HFF-Myc (cell line): Measurements from ENCODE around the gene SDR9C7.

Experiments used
- DNase-seq: peaks from one replicate; pipeline ENCODE4 v3.0.0-alpha.2; 2011; ENCODE audit warnings: low read depth; ENCODE audit errors: extremely low read depth
- H3K4me3 ChIP-seq: replicated peaks from 2 replicates; pipeline ENCODE4 v1.5.1; 2011; ENCODE audit warnings: low read depth, mild to moderate bottlenecking, control low read depth, low read length
- CTCF ChIP-seq: IDR thresholded peaks from 2 replicates; pipeline ENCODE4 v1.5.1; 2012; ENCODE audit warnings: mild to moderate bottlenecking, low read depth, low read length, control low read depth; ENCODE audit errors: missing control alignments

Gene SDR9C7

GRCh38 chr12:56932867-56933266 lies 1.3 kb downstream of the SDR9C7 start:
- no peak for DNase-seq
- H3K4me3 ChIP-seq, result no peak overlapping the region
- no peak for TF ChIP-seq CTCF

DNA sequence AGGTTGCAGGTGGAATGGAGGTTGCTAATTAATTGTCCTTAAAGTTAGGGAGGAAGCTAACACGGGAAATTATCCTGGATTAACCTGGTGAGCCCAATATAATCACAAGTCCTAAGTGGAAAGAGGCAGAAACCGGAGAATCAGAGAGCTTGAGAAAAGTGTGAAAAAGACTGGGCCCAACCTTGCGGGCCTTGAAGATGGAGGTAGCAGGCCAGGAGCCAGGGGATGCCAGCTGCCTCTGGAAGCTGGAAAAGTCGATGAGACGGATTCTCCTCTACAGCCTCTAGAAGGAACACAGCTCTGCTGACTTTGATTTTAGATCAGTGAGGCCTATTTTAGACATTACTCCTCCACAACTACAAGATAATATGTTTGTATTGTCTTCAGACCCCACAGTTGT lies 2.1 kb downstream of the SDR9C7 start:
- no peak for TF ChIP-seq CTCF
- DNase-seq, result no peak
- no peak overlapping the region for H3K4me3 ChIP-seq

GRCh38 chr12:56931474-56931978 lies 2.7 kb downstream of the SDR9C7 start:
- no peak overlapping the region for H3K4me3 ChIP-seq
- peak; percentile 33 for DNase-seq
- TF ChIP-seq CTCF, result no peak

GRCh38 chr12:56930241-56930640 lies 4.0 kb downstream of the SDR9C7 start:
- no peak for TF ChIP-seq CTCF

GRCh38 chr12:56929780-56930179 lies 4.4 kb downstream of the SDR9C7 start:
- no peak for DNase-seq
- TF ChIP-seq CTCF, result no peak
- H3K4me3 ChIP-seq, result no peak overlapping the region

More at GRCh38 chr12:56930241-56930640, 4.0 kb downstream of the SDR9C7 start:
- no peak overlapping the region for H3K4me3 ChIP-seq
- no peak for DNase-seq

GRCh38 chr12:56928262-56928661 lies 5.9 kb downstream of the SDR9C7 start:
- H3K4me3 ChIP-seq, result no peak overlapping the region
- no peak for TF ChIP-seq CTCF
- no peak for DNase-seq

- no peak for TF ChIP-seq CTCF
- no peak for DNase-seq
- no peak overlapping the region for H3K4me3 ChIP-seq
Measured at GRCh38 chr12:56927281-56927680, 6.9 kb downstream of the SDR9C7 start.
